Measurements from ENCODE around the gene HAUS7. TPM values are rescaled to one million over a fixed set of nuclear protein-coding genes. Genes with fewer than 3 reads are reported as not detected.

HAUS7 gene
- total and polyA plus RNA-seq, 8 donors = 1.8 to 75.3 (median 14.7) TPM

DNA sequence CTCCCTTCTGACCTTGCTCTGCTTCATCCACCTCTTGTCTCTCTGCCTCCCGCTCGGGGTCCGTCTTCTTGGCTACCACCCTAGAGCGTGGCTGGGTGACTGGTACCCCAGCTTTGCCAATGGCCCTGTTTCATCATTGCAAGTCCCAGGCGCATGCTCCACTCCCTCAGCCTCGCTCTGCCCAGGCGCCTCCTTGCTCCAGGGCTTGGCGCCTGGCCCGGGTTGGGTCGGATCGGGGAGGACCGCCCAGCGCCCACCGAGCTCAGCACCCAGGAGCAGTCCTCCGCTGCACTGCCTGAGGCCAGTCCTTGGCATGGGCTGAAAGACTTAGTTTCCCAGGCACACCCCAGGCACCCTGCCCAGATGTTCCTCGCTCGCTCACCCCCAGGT lies 25.0 kb upstream of the HAUS7 start:
- Histone ChIP-seq H3K27me3 (peaks cover 3 to 22% (median 21%) of the 10 kb centered on the region in 3 donors), H3K27ac (peak overlapping the region in 2 of 5 donors; percentile 51 to 55), H3K36me3 (no peaks in the 10 kb centered on the region), H3K4me3 (peak overlapping the region in 3 of 4 donors; percentile 17 to 31 (median 27)), H3K4me1 (peaks cover 0 to 9% (median 4%) of the 10 kb centered on the region in 4 donors), H3K9me3 (no peaks in the 10 kb centered on the region)
- peak in 1 of 2 donors; percentile 57 for DNase-seq
- WGBS, 5 donors = 14 to 55% (median 26%) methylated on average over 11 to 17 of the region's 17 CpGs
- no peak for TF ChIP-seq EP300 (IDR thresholded peaks at IDR 0.05)
- TF ChIP-seq, protein P1, sequence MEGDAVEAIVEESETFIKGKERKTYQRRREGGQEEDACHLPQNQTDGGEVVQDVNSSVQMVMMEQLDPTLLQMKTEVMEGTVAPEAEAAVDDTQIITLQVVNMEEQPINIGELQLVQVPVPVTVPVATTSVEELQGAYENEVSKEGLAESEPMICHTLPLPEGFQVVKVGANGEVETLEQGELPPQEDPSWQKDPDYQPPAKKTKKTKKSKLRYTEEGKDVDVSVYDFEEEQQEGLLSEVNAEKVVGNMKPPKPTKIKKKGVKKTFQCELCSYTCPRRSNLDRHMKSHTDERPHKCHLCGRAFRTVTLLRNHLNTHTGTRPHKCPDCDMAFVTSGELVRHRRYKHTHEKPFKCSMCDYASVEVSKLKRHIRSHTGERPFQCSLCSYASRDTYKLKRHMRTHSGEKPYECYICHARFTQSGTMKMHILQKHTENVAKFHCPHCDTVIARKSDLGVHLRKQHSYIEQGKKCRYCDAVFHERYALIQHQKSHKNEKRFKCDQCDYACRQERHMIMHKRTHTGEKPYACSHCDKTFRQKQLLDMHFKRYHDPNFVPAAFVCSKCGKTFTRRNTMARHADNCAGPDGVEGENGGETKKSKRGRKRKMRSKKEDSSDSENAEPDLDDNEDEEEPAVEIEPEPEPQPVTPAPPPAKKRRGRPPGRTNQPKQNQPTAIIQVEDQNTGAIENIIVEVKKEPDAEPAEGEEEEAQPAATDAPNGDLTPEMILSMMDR (IDR thresholded peaks at IDR 0.05) = no peak
- no peak for TF ChIP-seq POLR2AphosphoS5 (IDR thresholded peaks at IDR 0.05)
- TF ChIP-seq POLR2A (IDR thresholded peaks at IDR 0.05) = no peak
- intact Hi-C loops (cut with DNase I; ENCODE audit: low total_unique reads) = no loop called here

DNA sequence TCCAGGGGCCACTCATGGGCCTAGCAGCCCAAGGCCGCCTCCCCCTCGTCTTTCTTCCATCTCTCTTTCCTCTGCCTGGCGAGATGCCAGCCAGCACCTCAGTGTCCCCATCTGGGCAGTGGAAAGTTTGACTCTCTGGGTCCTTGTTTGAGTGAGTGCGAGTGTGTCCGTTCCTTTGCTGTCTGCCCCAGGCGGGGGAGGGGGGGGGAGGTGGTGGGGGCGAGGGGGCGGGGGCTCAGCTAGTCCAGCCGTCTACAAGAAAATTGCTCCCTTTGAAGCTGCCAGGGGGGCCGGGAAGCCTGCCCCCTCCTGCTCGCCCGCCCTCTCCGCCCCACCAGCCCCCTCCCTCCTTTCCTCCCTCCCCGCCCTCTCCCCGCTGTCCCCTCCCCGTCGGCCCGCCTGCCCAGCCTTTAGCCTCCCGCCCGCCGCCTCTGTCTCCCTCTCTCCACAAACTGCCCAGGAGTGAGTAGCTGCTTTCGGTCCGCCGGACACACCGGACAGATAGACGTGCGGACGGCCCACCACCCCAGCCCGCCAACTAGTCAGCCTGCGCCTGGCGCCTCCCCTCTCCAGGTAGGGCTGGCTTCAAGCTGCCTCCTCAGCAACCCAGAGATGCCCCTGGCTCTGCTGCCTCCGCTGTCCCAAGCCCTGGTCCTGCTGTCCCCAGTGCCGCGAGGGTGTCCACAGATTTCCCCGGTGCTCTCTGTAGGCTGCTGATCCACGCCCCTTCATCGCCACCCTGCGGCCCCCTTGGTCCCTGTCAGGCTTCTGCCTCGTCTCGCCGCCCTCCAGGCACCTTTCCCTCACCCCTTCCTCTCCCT lies 24.4 kb upstream of the HAUS7 start, which contains the start of gene BGN:
Gene BGN (plus strand): TSS at position 440 of the 821 bp plus-strand sequence. CDS start 9,652 bp downstream, outside the sequence.
- TF ChIP-seq, protein P1 (IDR thresholded peaks at IDR 0.05) = peak in 2 of 7 experiments; percentile 7 to 19
- no peak for TF ChIP-seq POLR2AphosphoS5 (IDR thresholded peaks at IDR 0.05)
- H3K9me3 ChIP-seq = no peaks in the 10 kb centered on the region
- H3K4me1 ChIP-seq = peaks cover 0 to 9% (median 4%) of the 10 kb centered on the region in 4 donors
- WGBS, 5 donors = 7 to 57% (median 10%) methylated on average over 14 to 34 of the region's 41 CpGs
- peak within 1 kb of the TSS in 3 of 4 donors; percentile 17 to 31 (median 27) for H3K4me3 ChIP-seq
- intact Hi-C loops (cut with DNase I; ENCODE audit: low total_unique reads) = no loop called here
- DNase-seq = peak in 1 of 2 donors; percentile 70
- peak within 1 kb of the TSS in 3 of 5 donors; percentile 46 to 55 (median 51) for H3K27ac ChIP-seq
- H3K27me3 ChIP-seq = peaks cover 3 to 25% (median 22%) of the 10 kb centered on the region in 3 donors
- no peaks in the 10 kb centered on the region for H3K36me3 ChIP-seq

DNA sequence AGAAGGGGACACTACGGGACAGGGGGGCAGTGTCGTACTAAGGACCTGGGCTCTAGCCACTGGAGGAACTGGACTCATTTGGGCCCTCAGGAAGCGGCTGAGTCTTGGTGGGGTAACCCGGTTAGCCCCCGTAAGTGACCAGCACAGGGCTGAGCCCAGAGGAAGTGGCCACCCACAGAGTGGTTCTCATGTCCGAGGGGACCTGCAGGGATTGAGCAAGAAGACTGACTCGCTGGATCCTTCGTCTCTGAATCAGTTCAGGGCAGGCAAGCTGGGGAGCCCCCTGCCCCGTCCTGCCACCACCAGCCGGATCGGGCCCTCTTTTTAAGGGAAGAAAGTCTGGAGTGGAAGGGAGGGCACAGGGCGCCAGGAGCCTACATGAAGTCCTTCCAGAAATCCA lies 23.7 kb upstream of the HAUS7 start:
- peaks cover 3 to 25% (median 22%) of the 10 kb centered on the region in 3 donors for H3K27me3 ChIP-seq
- 76 to 85% (median 79%) methylated on average over 7 to 12 of the region's 12 CpGs for WGBS, 5 donors
- DNase-seq = no peak
- peak overlapping the region in 3 of 5 donors; percentile 46 to 55 (median 51) for H3K27ac ChIP-seq
- H3K9me3 ChIP-seq = no peaks in the 10 kb centered on the region
- no peak overlapping the region for H3K4me3 ChIP-seq
- intact Hi-C loops (cut with DNase I; ENCODE audit: low total_unique reads) = no loop called here
- no peaks in the 10 kb centered on the region for H3K36me3 ChIP-seq
- H3K4me1 ChIP-seq = peaks cover 0 to 10% (median 4%) of the 10 kb centered on the region in 4 donors
- TF ChIP-seq POLR2A (IDR thresholded peaks at IDR 0.05) = no peak
- TF ChIP-seq EP300 (IDR thresholded peaks at IDR 0.05) = no peak
- TF ChIP-seq POLR2AphosphoS5 (IDR thresholded peaks at IDR 0.05) = no peak
- TF ChIP-seq, protein P1 (IDR thresholded peaks at IDR 0.05) = no peak

DNA sequence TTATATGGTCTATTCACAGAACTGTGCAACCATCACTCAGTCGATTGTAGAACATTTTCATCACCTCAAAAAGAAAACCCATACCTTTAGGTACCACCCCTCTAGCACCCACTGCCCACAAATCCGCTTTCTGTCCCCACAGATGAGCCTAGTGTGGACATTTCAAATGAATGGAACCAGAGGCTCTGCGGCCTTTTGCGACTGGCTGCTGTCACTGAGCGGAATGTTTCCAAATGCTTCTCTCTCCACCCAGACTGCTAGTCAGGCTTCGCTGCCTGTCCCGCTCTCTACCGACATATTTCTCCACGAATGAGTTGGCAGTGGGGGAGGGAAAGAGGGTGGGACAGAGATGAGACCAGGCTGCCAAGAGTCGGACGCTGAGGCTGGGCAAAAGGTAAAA lies 22.7 kb upstream of the HAUS7 start:
- H3K27me3 ChIP-seq = peaks cover 3 to 25% (median 22%) of the 10 kb centered on the region in 3 donors

More for the DNA sequence above, 22.7 kb upstream of the HAUS7 start:
- WGBS, 5 donors = 79 to 90% (median 86%) methylated on average over 11 of the region's 11 CpGs
- peaks cover 3 to 20% (median 12%) of the 10 kb centered on the region in 4 donors for H3K4me1 ChIP-seq
- H3K4me3 ChIP-seq = no peak overlapping the region
- TF ChIP-seq EP300 (IDR thresholded peaks at IDR 0.05) = no peak
- no peak for TF ChIP-seq POLR2A (IDR thresholded peaks at IDR 0.05)
- no peak for TF ChIP-seq POLR2AphosphoS5 (IDR thresholded peaks at IDR 0.05)
- TF ChIP-seq, protein P1 (IDR thresholded peaks at IDR 0.05) = no peak
- no peak overlapping the region for H3K27ac ChIP-seq
- DNase-seq = no peak
- no peaks in the 10 kb centered on the region for H3K36me3 ChIP-seq
- H3K9me3 ChIP-seq = no peaks in the 10 kb centered on the region
- intact Hi-C loops (cut with DNase I; ENCODE audit: low total_unique reads) = no loop called here

Measured in stomach (tissue), 9 donors.